Measurements from ENCODE around the gene KRT222. TPM values are rescaled to one million over a fixed set of nuclear protein-coding genes. Genes with fewer than 3 reads are reported as not detected.

The KRT222 gene
- total RNA-seq, 1 donor from 2014 or later = 1.3 TPM

GRCh38 chr17:40632216-40632615 lies 32.8 kb downstream of the KRT222 start:
- Histone ChIP-seq H3K4me1 (no peaks in the 10 kb centered on the region), H3K4me3 (no peak overlapping the region), H3K27me3 (no peaks in the 10 kb centered on the region), H3K27ac (no peak overlapping the region), H3K9me3 (no peaks in the 10 kb centered on the region), H3K36me3 (peaks cover 100% of the 10 kb centered on the region)
- no peak for ATAC-seq
- DNase-seq = no peak
- no peak for TF ChIP-seq CTCF (IDR thresholded peaks at IDR 0.05)
- intact Hi-C loops (cut with DNase I) = loop anchor here (5.0 kb wide), 1 partner anchor 150 kb away; the partner anchor contains the start of gene KRT27

GRCh38 chr17:40629842-40630241 lies 35.1 kb downstream of the KRT222 start:
- intact Hi-C loops (cut with DNase I) = loop anchor here (5.0 kb wide), 1 partner anchor 152 kb away; the partner anchor contains the start of gene KRT27
- Histone ChIP-seq H3K27ac (no peak overlapping the region), H3K36me3 (peaks cover 76% of the 10 kb centered on the region), H3K4me3 (no peak overlapping the region), H3K9me3 (no peaks in the 10 kb centered on the region), H3K4me1 (no peaks in the 10 kb centered on the region), H3K27me3 (no peaks in the 10 kb centered on the region)
- no peak for TF ChIP-seq CTCF (IDR thresholded peaks at IDR 0.05)
- DNase-seq (no peak), ATAC-seq (no peak)

- ATAC-seq (no peak), DNase-seq (no peak)
- no peak for TF ChIP-seq CTCF (IDR thresholded peaks at IDR 0.05)
- Histone ChIP-seq H3K4me3 (no peak overlapping the region), H3K36me3 (peaks cover 31% of the 10 kb centered on the region), H3K27ac (no peak overlapping the region), H3K27me3 (no peaks in the 10 kb centered on the region), H3K4me1 (peaks cover 3% of the 10 kb centered on the region), H3K9me3 (no peaks in the 10 kb centered on the region)
- intact Hi-C loops (cut with DNase I) = no loop called here
Measured at GRCh38 chr17:40625311-40625710, 39.7 kb downstream of the KRT222 start.

- TF ChIP-seq CTCF (IDR thresholded peaks at IDR 0.05) = no peak
- H3K9me3 ChIP-seq = no peaks in the 10 kb centered on the region
- DNase-seq (no peak), ATAC-seq (no peak)
- H3K4me3 ChIP-seq = no peak overlapping the region
- peaks cover 14% of the 10 kb centered on the region for H3K36me3 ChIP-seq
- H3K27ac ChIP-seq = no peak overlapping the region
- intact Hi-C loops (cut with DNase I) = no loop called here
- H3K4me1 ChIP-seq = peaks cover 3% of the 10 kb centered on the region
- H3K27me3 ChIP-seq = no peaks in the 10 kb centered on the region
Measured at GRCh38 chr17:40623419-40624210, 41.4 kb downstream of the KRT222 start.

- ATAC-seq (no peak), DNase-seq (no peak)
- intact Hi-C loops (cut with DNase I) = no loop called here
- peaks cover 3% of the 10 kb centered on the region for H3K36me3 ChIP-seq
- no peak overlapping the region for H3K4me3 ChIP-seq
- TF ChIP-seq CTCF (IDR thresholded peaks at IDR 0.05) = no peak
- peaks cover 3% of the 10 kb centered on the region for H3K4me1 ChIP-seq
- no peaks in the 10 kb centered on the region for H3K27me3 ChIP-seq
- no peaks in the 10 kb centered on the region for H3K9me3 ChIP-seq
- H3K27ac ChIP-seq = no peak overlapping the region
Measured at GRCh38 chr17:40622509-40622928, 42.5 kb downstream of the KRT222 start.
